ENCODE data around the gene HSDL1.

The HSDL1 gene

DNA sequence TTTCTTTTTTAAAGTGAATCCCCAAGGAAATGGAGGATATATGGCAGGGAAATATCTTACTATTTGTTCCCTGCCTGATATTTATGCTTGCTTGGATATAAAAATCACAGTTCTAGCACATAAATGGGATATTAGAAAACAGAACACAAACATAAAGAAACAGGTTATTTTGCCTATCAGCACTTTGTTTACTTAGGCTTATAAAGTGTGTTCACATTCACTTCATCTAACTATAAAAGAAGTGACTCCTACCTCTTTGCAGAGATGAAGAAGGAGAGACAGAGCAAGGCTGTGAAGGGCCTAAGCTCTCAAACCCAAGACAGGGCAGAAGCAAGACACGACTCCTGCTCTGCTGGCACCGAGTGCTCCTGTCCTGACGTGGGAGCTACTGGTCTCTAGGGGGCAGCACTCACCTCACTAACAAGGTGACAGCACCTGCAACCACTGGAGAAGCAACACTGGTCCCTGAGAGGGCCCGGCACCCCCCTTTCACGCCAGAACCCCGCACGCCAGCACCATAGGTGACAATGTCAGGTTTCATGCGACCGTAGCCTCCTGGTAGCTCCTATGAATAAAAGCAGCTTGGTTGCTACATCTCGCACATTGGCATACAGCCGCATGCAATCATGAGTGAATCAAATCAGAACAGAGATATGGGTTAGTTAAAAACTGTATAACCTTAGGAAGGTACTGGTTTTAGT lies 60.3 kb downstream of the HSDL1 start:
- DNase-seq (ENCODE audit: low read depth in 1 of 2, low spot score in 1 of 2), result peak; percentile 33 to 61

DNA sequence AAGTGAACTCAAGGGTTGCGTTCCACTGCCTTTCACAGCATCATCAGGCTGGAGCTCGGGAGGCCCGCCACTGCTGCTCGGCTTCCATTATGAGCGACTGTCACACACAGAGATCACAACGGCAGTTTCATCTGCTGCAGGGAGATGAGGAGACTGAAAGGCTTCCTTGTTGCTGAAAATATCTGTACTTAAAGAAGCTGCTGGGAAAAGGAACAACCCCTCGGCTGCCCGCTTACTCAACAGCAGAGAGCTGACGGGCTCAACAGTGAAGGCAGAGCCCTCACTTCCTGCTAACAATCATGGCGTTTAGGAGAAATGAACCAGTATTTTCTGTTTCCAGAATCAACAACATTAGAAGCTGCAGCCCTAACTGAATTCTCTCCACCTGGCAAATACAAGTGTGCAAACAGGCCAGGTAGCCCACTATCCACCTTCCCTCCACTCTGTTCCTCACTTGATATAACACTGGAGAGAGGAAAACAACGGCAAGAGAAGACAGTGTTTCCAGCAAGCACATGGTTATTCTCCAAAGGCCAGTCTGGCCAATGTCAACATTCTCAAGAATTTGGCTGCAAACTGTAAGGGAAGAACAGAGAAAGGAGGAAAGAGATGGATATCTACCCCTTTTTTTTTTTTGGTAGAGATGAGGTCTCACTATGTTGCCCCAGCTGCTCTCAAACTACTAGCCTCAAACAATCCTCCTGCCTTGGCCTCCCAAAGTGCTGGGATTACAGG lies 62.0 kb downstream of the HSDL1 start:
- DNase-seq (ENCODE audit: low read depth in 1 of 2, low spot score in 1 of 2), result no peak

DNA sequence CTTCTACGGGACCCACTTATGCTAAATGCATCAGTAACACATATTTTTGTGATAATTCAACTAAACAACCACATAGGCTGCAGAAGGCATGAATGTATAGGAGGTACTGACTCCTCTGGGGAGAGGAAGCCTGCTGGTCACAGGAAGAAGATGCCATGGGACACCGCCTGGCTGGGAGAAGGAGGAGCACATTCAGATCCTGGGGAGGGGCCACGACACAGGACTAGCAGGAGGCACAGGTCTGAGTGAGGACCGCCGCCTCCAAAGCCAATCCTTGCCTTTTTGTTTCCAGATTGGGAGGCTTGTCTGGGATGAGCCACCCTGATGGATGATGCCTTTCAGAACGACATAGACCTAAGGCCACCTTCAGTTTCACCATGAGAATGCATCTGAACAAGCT lies 62.9 kb downstream of the HSDL1 start:
- DNase-seq (ENCODE audit: low read depth in 1 of 2, low spot score in 1 of 2), result no peak

DNA sequence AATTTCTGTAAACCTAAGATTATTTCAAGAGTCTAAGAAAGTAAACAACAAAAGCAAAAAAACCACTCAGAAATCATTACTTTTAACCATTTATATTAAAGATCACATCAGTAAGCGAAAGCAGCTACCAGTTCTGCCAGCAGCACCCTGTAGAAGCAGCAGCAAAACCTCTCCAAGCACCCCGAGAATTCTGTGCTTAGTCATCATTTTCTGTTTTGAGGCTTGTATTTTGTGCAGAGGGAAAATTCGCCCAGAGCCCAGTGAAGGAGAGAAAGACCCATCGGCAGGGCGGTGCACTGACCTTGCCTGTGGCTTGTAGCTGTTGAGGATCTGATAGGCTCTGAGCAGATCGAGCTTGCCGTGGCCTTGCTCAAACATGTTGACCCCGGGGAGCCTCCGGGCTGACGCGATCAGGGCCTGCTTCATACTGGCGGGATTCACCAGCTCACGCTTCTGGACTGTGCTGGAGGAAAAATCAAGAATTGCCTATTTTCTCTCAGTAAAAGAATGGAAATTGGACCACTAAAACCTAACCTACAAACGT lies 63.5 kb downstream of the HSDL1 start:
- no peak for DNase-seq (ENCODE audit: low read depth in 1 of 2, low spot score in 1 of 2)

DNA sequence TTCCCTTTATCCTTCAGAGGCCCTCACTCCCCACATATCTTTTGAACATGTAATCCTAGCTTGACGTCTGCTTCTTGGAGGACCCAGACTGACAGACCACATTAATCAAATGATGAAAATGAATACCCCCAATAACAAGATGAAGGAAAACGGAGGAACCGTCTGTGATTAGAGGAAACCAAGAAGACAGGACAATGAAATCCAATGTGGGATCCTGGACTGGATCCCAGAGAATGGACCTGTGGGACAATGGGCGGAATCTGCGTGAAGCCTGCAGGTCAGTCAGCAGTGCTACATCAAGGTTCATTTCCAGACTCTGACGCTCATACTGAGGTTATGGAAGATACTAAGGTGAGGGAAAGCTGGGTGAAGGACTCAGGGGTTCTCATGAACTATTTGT lies 64.2 kb downstream of the HSDL1 start:
- no peak for DNase-seq (ENCODE audit: low read depth in 1 of 2, low spot score in 1 of 2)

DNA sequence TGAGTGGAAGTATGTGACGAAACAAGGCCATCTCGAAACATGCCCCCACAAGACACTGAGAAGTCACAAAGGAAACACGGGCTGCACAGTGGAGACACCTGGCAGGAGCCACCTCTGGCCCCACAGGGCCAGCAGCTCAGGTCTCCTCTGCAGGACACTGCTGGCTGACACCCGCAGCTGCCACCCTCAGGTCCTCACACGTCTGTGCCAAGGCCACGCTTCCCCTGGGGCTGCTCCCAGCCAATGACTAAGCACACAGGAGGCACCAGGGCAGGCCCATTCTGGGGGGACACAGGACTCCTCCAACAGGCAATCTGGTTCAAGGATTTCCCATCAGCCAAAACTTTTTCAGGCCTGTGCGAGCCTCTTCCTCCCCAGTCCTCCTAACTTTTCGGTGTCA lies 64.6 kb downstream of the HSDL1 start:
- no peak for DNase-seq (ENCODE audit: low read depth in 1 of 2, low spot score in 1 of 2)

DNA sequence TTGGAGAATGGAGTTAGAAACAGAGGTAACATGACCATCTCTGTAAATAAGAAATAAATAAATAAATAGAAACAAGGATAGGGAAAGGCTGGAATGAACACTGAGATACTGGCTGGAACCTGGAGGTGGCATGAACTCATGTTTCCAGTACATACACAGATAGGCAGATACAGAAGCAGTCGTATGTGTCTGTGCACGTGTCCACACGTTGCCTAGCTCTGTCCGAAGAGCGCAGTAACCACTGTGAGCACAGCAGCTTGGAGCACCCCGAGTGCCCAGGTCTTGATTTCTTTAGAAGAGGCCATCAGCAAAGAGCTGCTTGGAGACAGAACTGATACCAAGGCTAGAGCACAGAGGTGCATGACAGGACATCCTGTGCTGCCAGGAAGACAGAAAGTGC lies 65.3 kb downstream of the HSDL1 start:
- no peak for DNase-seq (ENCODE audit: low read depth in 1 of 2, low spot score in 1 of 2)

DNA sequence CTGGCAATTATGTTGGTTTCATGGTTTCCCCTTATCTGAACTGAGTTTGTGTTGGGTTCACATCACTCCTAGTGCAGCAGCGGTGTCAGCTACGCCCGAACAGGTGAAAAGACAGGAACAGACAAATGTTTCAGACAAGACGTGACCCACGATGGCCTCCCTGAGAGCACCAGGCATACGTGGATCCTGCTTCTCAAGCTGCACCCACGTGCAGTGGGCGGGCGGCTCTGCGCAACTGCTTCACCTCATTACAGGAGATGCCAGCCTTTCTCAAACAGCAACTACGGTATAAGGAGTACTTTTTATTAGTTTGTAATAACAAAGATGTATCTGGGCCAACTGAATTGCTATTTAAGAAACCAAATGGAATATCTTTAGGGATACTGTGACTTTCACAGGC lies 69.6 kb downstream of the HSDL1 start:
- DNase-seq (ENCODE audit: low read depth in 1 of 2, low spot score in 1 of 2), result no peak

DNA sequence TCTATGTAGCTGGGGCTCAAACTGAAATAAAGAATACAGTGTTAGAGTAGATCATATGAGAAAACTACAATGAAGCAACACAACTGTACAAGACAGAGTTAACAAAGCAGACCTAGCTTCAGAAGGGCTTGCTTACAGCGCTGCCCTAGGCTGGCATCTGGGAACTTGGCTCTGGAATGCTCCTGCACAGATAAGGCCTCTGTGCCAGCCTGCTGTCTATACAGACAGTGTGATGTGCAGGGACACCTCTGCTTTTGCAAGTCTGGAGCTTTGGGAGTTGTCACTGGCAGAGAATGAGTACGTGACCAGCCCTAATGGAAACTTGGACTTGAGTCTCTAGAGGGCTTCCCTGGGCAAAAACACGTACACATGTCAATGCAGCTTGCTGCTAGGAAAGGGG lies 70.3 kb downstream of the HSDL1 start:
- no peak for DNase-seq (ENCODE audit: low read depth in 1 of 2, low spot score in 1 of 2)
